Right lung (tissue), 5 donors: ENCODE data around the gene ARL6IP1. TPM values are rescaled to one million over a fixed set of nuclear protein-coding genes. Genes with fewer than 3 reads are reported as not detected.
"Not testable (repeated sequence)": the region's sequence is repeated elsewhere in the genome, so short reads cannot be mapped to it uniquely, and the experiment has no call there.

Source experiments
- DNase-seq, 2 donors: peaks; one replicate each; pipeline ENCODE4 v3.0.0-alpha.2; 2013
- polyA plus RNA-seq, 5 donors: library from polyadenylated mRNA; unstranded; fragments of 120-200 nt; gene quantifications; one replicate each; pipeline versions ENCODE4 v1.2.1 to v1.2.3, GENCODE V29; 2013; ENCODE audit warnings: inconsistent platforms in 1 of 5, low replicate concordance in 1 of 5; ENCODE audit not compliant: insufficient read length in 5 of 5, insufficient read depth in 1 of 5

ARL6IP1 gene
- polyA plus RNA-seq, 5 donors = 188 to 431 (median 269) TPM

DNA sequence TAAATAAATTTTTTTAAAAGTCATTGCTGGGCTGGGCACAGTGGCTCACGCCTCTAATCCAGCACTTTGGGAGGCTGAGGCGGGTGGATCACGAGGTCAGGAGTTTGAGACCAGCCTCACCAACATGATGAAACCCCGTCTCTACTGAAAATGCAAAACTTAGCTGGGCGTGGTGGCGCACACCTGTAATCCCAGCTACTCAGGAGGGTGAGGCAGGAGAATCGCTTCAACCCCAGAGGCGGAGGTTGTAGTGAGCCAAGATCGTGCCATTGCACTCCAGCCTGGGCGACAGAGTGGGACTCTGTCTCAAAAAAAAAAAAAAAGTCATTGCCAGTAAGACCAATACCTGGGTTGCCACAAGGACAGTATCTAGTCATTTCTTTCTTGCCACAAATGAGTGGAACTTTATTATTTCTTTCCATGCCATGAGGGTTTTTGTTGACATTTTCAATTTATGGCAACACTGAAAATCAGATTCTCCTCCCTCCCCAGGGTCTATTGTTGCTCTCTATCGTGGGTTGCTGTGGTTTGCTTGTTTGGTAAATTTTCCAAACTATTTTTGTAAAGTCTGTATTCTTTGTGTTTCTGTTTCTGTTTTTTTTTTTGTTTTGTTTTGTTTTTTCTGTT is 30.9 kb downstream of the ARL6IP1 start:
- not testable (repeated sequence) for DNase-seq

DNA sequence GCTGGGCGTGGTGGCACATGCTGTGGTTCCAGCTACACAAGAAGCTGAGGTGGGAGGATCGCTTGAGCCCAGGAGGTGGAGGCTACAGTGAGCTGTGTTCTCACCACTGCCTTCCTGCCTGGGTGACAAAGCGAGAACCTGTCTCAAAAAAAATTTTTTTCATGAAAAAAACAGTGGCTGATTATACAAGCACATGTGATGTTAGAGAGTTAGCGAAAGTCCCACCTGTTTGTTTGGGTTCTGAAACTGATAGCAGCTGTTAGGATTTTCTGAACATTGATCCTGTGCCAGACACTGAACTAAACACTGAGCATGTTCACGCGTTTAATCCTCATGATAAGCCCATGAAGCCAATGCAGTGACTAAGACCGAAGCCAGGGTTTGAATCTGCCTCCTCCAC is 34.1 kb downstream of the ARL6IP1 start:
- DNase-seq = not testable (repeated sequence)

DNA sequence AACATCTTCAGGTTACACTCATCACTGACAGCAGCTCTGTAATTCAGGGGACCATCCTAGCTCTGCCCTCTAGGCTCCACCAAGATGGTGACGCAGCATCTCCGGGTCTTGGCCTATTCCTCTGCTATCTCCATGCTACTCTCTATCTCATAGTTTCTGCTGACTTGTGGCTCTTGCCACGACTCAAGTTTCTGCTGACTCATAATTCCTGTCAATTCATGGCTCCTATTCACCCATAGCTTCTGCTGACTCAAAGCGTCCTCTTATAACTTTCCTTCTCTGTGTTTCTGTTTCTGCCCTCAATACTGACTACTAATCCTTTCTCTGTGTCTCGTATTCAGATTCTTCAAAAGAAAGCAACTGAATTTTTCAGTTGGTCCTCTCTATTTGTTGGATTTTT is 38.6 kb downstream of the ARL6IP1 start:
- not testable (repeated sequence) for DNase-seq

DNA sequence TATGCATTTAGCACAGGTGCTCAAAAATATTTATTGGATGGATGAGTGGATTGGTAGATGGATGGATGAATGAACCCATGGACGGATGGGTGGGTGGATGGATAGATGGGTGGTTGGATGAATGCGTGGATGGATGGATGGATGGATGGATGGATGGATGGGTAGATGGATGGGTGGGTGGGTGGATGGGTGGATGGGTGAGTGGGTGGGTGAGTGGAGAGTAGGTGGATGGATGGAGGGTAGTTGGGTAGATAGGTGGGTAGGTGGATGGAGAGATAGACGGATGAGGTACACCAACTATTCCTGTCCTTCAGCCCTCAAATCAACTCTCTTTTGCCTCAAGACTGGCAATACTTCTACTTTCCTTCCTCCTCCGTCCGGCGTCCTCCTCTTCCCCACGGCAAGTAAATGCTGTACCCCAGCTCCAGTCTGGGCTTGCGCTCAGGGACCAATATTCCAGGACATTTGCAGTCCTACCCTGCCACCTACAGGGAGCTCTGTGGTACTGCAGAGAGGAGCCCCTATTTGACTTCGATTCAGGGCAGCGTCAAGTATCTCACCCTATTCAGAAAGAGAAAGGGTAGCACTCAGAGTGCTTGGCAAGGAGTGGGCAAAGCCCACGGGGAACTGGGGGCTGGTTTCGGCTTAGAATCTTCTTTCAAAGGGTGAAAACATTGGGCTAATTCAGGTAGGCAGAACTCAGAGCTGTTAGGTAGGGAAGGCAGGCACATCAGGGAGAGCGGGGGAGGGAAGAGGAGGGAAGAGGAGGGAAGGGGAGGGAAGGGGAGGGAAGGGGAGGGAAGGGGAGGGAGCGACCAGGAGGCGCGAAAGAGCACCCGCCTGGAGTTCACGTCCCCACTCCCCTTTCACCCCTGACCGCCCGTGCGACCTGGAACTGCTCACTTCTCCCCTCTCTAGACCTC is 41.5 kb downstream of the ARL6IP1 start:
- peak in 1 of 2 donors; percentile 3 for DNase-seq

DNA sequence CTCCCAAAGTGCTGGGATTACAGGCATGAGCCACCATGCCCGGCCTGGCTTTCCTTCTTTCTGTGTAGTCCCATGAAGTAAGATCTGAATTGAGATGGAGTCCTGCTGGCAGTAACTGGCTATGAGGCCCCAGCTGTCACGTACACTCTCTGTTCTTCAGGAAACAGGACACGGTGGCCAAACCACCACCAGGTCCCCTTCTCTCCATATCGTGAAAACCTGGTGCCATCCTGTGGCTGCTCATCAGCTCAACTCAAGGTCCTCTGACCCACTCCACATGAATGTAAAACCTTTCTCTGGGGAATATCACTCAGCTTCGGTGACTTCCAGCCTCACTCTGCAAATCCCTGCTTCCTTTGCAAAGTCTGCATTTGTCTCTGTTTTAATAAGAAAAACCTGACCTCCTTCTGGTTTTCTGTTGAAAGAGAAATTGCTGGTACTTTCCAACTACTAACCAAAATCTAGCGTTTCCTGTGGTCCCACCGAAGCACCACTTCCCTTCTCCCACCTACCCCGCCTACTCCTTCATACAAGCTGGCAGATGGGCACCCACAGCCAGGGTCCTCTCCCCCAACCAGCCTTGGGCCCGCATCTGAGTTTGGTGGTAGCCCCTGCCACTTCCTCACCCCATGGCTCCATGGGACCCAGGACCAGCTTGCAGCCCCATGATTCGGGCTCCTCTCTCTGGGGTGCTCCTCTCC is 43.2 kb downstream of the ARL6IP1 start:
- DNase-seq = not testable (repeated sequence)

DNA sequence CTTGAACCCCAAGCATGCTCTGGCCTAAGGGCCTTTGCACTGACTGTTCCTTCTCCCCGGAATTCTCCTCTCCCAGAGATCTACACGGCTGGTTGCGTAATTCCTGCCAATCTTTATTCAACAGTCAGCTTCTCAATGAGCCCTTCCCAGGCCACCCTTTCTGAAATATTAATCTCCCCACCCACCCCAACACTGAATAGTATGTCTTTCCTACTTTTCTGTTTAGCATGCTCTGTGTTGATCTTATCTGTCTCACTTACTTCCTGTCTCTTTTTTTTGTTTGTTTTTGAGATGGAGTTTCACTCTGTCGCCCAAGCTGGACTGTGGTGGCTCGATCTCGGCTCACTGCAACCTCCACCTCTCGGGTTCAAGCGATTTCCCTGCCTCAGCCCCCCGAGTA is 44.7 kb downstream of the ARL6IP1 start:
- DNase-seq = not testable (repeated sequence)

DNA sequence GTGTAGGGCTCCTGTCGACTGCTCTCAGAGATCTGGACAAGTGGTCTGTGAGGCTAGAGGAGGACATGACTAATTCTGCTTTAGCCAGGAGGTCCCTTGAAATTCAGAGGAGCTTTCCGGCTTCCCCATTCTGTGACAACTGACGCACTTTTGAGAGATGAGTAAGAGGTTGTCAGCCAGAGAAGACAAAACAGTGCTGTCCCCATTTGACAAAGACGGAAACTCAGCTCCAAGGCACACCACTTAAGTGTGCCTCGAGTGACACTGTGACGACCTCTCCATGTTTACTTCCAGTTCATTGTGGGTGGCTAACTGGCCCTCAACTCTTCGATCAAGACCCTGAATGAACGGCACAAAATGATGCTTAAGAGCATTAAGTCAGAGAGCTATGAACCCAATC is 58.5 kb downstream of the ARL6IP1 start:
- DNase-seq = not testable (repeated sequence)

Other genes with a start within 250 kb of the ARL6IP1 start
- 10 to 100 TPM; 45.7 to 93.6 (median 70.6) TPM for gene NOMO2, start 239.5 kb downstream of the ARL6IP1 start, polyA plus RNA-seq
- 1,000 to 10,000 TPM; 2,549 to 4,035 (median 2,889) TPM for gene RPS15A, start 11.2 kb downstream of the ARL6IP1 start, polyA plus RNA-seq
- 10 to 100 TPM; 38.0 to 74.9 (median 73.6) TPM for gene SMG1, start 124.9 kb upstream of the ARL6IP1 start, polyA plus RNA-seq
- gene TMC7, start 182.4 kb upstream of the ARL6IP1 start, polyA plus RNA-seq = 1 to 10 TPM; 2.9 to 3.9 (median 3.4) TPM